HepG2 (cell line): ENCODE results near the gene P3H2. TPM values are rescaled to one million over a fixed set of nuclear protein-coding genes. Genes with fewer than 3 reads are reported as not detected.

Source experiments
- ATAC-seq: fragments of 200-7000 bp; cut with Tn5 transposase; 3 replicates; pipeline ENCODE4 v1.9.1; 2020; ENCODE audit warnings: mild to moderate bottlenecking, moderate library complexity
- BruUV-seq: library from RNA; stranded (reverse); fragments of 400-500 nt; replicated peaks from 2 replicates; lab custom pipeline; 2021; lab: Mats Ljungman, UMichigan
- CTCF ChIA-PET: fragments of 300-600 bp; formaldehyde crosslinking; extraction: SDS; loops from one replicate; lab custom pipeline; 2021; ENCODE audit warnings: low total read pairs, inconsistent platforms, low intra/inter-chr PET ratio; lab: Yijun Ruan, JAX
- POLR2A ChIA-PET: fragments of 350-600 bp; sonication (Branson Sonifier 250); formaldehyde crosslinking; loops from one replicate; lab custom pipeline; 2020; ENCODE audit warnings: antibody characterized with exemption, inconsistent platforms; lab: Yijun Ruan, JAX
- DNase-seq: peaks from one replicate; pipeline ENCODE4 v3.0.0-alpha.2; 2015; ENCODE audit warnings: low spot score
- FAIRE-seq: peaks from 3 replicates; lab custom pipeline; 2011; peaks lifted over from hg19 to GRCh38; lab: Jason Lieb, UNC
- H2AFZ ChIP-seq: one replicate; pipeline ENCODE4 v1.6.1; 2011; ENCODE audit warnings: low read length, inconsistent platforms
- H3K27ac ChIP-seq: fragments of 300-600 bp; 3 replicates; pipeline ENCODE4 v1.8.0; 2011; ENCODE audit warnings: mixed run types, mild to moderate bottlenecking, mixed read lengths, low read length, inconsistent platforms; ENCODE audit not compliant: insufficient read depth; ENCODE audit errors: extremely low read length
- H3K27me3 ChIP-seq, 2 experiments: fragments of 200-600 bp in 1 of 2; 2 replicates in 1 of 2; 3 replicates in 1 of 2; pipeline versions ENCODE4 v1.6.0 to v1.8.0; 2011; ENCODE audit warnings: low read length in 2 of 2, mild to moderate bottlenecking in 2 of 2, moderate library complexity in 2 of 2, inconsistent platforms in 1 of 2; ENCODE audit not compliant: insufficient read depth in 2 of 2, control insufficient read depth in 1 of 2
- H3K36me3 ChIP-seq, 2 experiments: fragments of 200-600 bp in 1 of 2; replicated peaks in 1 of 2; 2 replicates in 1 of 2; 3 replicates in 1 of 2; pipeline versions ENCODE4 v1.5.1 to v1.8.0; 2011; ENCODE audit warnings: low read length in 2 of 2, inconsistent platforms in 1 of 2; ENCODE audit not compliant: insufficient read depth in 2 of 2, control insufficient read depth in 1 of 2
- H3K4me1 ChIP-seq: 2 replicates; pipeline ENCODE4 v1.5.1; 2012; ENCODE audit warnings: low read length, inconsistent platforms; ENCODE audit not compliant: insufficient read depth
- H3K4me2 ChIP-seq: 2 replicates; pipeline ENCODE4 v1.6.0; 2011; ENCODE audit warnings: low read depth, low read length, inconsistent platforms
- H3K4me3 ChIP-seq, 3 experiments: fragments of 200-600 bp in 1 of 3; sonication (generic), shearing (Covaris generic) in 1 of 3; replicated peaks in 1 of 3; 2 replicates each; pipeline ENCODE4 v1.5.1; 2011 to 2016; ENCODE audit warnings: low read length in 3 of 3, inconsistent platforms in 2 of 3, low read depth in 2 of 3, mild to moderate bottlenecking in 2 of 3, control low read depth in 1 of 3, mixed read lengths in 1 of 3; ENCODE audit not compliant: insufficient read depth in 1 of 3
- H3K79me2 ChIP-seq: one replicate; pipeline ENCODE4 v1.6.1; 2011; ENCODE audit warnings: low read length, inconsistent platforms; ENCODE audit not compliant: insufficient read depth
- H3K9ac ChIP-seq: 2 replicates; pipeline ENCODE4 v1.6.0; 2011; ENCODE audit warnings: mild to moderate bottlenecking, low read depth, low read length, inconsistent platforms; ENCODE audit not compliant: insufficient read depth
- H3K9me3 ChIP-seq: 2 replicates; pipeline ENCODE4 v1.5.1; 2012; ENCODE audit warnings: mild to moderate bottlenecking, low read length
- H4K20me1 ChIP-seq: 2 replicates; pipeline ENCODE4 v1.6.0; 2011; ENCODE audit warnings: inconsistent platforms, mild to moderate bottlenecking, low read length, moderate library complexity; ENCODE audit not compliant: insufficient read depth
- CBX1 ChIP-seq: IDR thresholded peaks from one replicate; pipeline ENCODE4 v1.6.1; 2016; ENCODE audit warnings: antibody characterized with exemption, low read depth
- CBX5 ChIP-seq: sonication (generic); formaldehyde crosslinking; IDR thresholded peaks from 2 replicates; pipeline ENCODE4 v1.4.0; 2020; ENCODE audit warnings: missing genetic modification reagents, borderline replicate concordance
- CEBPB ChIP-seq: IDR thresholded peaks from 2 replicates; pipeline ENCODE4 v1.6.1; 2011; ENCODE audit warnings: low read depth, low read length, improper control_type of control experiment, borderline replicate concordance
- DNMT1 ChIP-seq: sonication (generic); formaldehyde crosslinking; IDR thresholded peaks from 2 replicates; pipeline ENCODE4 v1.5.1; 2020; ENCODE audit warnings: mild to moderate bottlenecking, missing genetic modification reagents
- SIX4 ChIP-seq: sonication (generic); formaldehyde crosslinking; IDR thresholded peaks from 2 replicates; pipeline ENCODE4 v1.4.0; 2020; ENCODE audit warnings: missing genetic modification reagents
- ZBTB26 ChIP-seq: IDR thresholded peaks from 2 replicates; pipeline ENCODE4 v1.6.1; 2016; ENCODE audit warnings: missing compliant biosample characterization, missing genetic modification reagents, borderline replicate concordance
- ZBTB46 ChIP-seq: sonication (generic); formaldehyde crosslinking; IDR thresholded peaks from 2 replicates; pipeline ENCODE4 v1.4.0; 2020; ENCODE audit warnings: mild to moderate bottlenecking, missing genetic modification reagents, borderline replicate concordance
- ZFP62 ChIP-seq: sonication (generic); formaldehyde crosslinking; IDR thresholded peaks from 2 replicates; pipeline ENCODE4 v1.4.0; 2020; ENCODE audit warnings: missing genetic modification reagents
- ZNF432 ChIP-seq: sonication (generic); formaldehyde crosslinking; IDR thresholded peaks from 2 replicates; pipeline ENCODE4 v1.5.0; 2020; ENCODE audit warnings: missing genetic modification reagents, mild to moderate bottlenecking, borderline replicate concordance
- ZNF777 ChIP-seq: sonication (generic); formaldehyde crosslinking; IDR thresholded peaks from 2 replicates; pipeline ENCODE4 v1.4.0; 2020; ENCODE audit warnings: missing genetic modification reagents
- WGBS: methylation state at CpG from one replicate; pipeline ENCODE4 v1.1.6; 2017; ENCODE audit warnings: low lambda C conversion rate; 5-methylcytosine and 5-hydroxymethylcytosine counted together
- in situ Hi-C: cut with HindIII; loops from 2 replicates; pipeline ENCODE4 v1.10.0; 2017; ENCODE audit warnings: low pct_unique_long_range_greater_than_20kb; ENCODE audit not compliant: extremely low pct_ligation_motif_present
- intact Hi-C: fragments of 100-400 bp; cut with micrococcal nuclease; formaldehyde crosslinking; loops from one replicate; pipeline ENCODE4 v1.10.0; 2022; ENCODE audit not compliant: unreplicated experiment
- polyA plus RNA-seq, 8 experiments: library from polyadenylated mRNA; depleted of rRNA in 3 of 8; stranded (reverse) in 7 of 8; unstranded in 1 of 8; fragments of >200 nt; fragmentation: Illumina TruSeq in 4 of 8; extraction: Trizol in 4 of 8; gene quantifications; 2 replicates each; pipeline versions ENCODE4 v1.2.1 to v1.2.3, GENCODE V29; 2011 to 2016; ENCODE audit warnings: low read depth in 4 of 8, missing spikeins in 1 of 8, mixed read lengths in 1 of 8; ENCODE audit not compliant: insufficient read depth in 1 of 8
- total RNA-seq, 5 experiments: library from RNA; depleted of rRNA; stranded (reverse); fragments of >200 nt; fragmentation: Illumina TruSeq; extraction: Trizol; gene quantifications; 2 replicates each; pipeline ENCODE4 v1.2.3, GENCODE V29; 2016; ENCODE audit warnings: low read depth in 1 of 5

Gene P3H2
- total and polyA plus RNA-seq, 2 of the 13 experiments (the other 11 are each of a cell fraction or from before 2014, with no cell fraction given): not detected

- Histone ChIP-seq H3K27me3 (no peaks in the 10 kb centered on the region), H3K9me3 (no peaks in the 10 kb centered on the region), H3K4me2 (no peak overlapping the region)
- POLR2A ChIA-PET: no interaction called here
- TF ChIP-seq CEBPB (no peak), ZFP62 (CRISPR knock-in tag) (no peak), ZBTB46 (CRISPR knock-in tag) (no peak), ZBTB26 (no peak), ZNF777 (CRISPR knock-in tag) (no peak), SIX4 (no peak), CBX5 (no peak), CBX1 (no peak), DNMT1 (CRISPR knock-in tag) (no peak), ZNF432 (CRISPR knock-in tag) (no peak)
- TF ChIP-seq, all 625 proteins: peak for 0
- no peaks in the 10 kb centered on the region for H3K79me2 ChIP-seq
- no TSS peak for BruUV-seq
- H3K27ac ChIP-seq: no peak overlapping the region
- no peak overlapping the region for H2AFZ ChIP-seq
- no peaks in the 10 kb centered on the region for H3K36me3 ChIP-seq
- no peak overlapping the region for H3K9ac ChIP-seq
- ATAC-seq (no peak), DNase-seq (no peak), FAIRE-seq (no peak)
- H3K4me1 ChIP-seq: no peaks in the 10 kb centered on the region
- H3K4me3 ChIP-seq: no peak overlapping the region
- H4K20me1 ChIP-seq: no peaks in the 10 kb centered on the region
- CTCF ChIA-PET: interaction anchor here (0.6 kb wide), 1 partner anchor 42 kb away, joined by 3 read pairs; no protein-coding TSS in a partner anchor
- WGBS: 45% methylated on average over 4 of the region's 4 CpGs
- intact Hi-C loops: no loop called here
- in situ Hi-C loops: no loop called here
These were observed 24.4 kb downstream of the P3H2 start for GRCh38 chr3:190096345-190096744.
